Sigmoid colon (tissue), 7 donors: Measurements from ENCODE around the gene NADK. TPM values are rescaled to one million over a fixed set of nuclear protein-coding genes. Genes with fewer than 3 reads are reported as not detected.

Source experiments
- DNase-seq: peaks from one replicate; pipeline ENCODE4 v3.0.0-alpha.2; 2019
- H3K27ac ChIP-seq, 4 donors: fragments of 200-600 bp; sonication (generic); one replicate each; pipeline ENCODE4 v1.5.1; 2016 to 2019; ENCODE audit warnings: mild to moderate bottlenecking in 1 of 4
- H3K27me3 ChIP-seq, 3 donors: fragments of 200-600 bp; sonication (generic); one replicate each; pipeline ENCODE4 v1.5.1; 2019; ENCODE audit warnings: mild to moderate bottlenecking in 1 of 3
- H3K36me3 ChIP-seq, 4 donors: fragments of 200-600 bp; sonication (generic); one replicate each; pipeline ENCODE4 v1.5.1; 2016 to 2019
- H3K4me1 ChIP-seq, 4 donors: fragments of 200-600 bp; sonication (generic); one replicate each; pipeline ENCODE4 v1.5.1; 2017 to 2019
- H3K4me3 ChIP-seq, 4 donors: fragments of 200-600 bp; sonication (generic); one replicate each; pipeline ENCODE4 v1.5.1; 2017 to 2019; ENCODE audit warnings: mild to moderate bottlenecking in 2 of 4, moderate library complexity in 1 of 4
- H3K9me3 ChIP-seq, 4 donors: fragments of 200-600 bp in 3 of 4; sonication (generic) in 3 of 4; one replicate each; pipeline versions ENCODE4 v1.5.1 to v1.6.1; 2013 to 2019
- EP300 ChIP-seq, 4 donors: sonication (generic); formaldehyde crosslinking; IDR thresholded peaks; one replicate each; pipeline ENCODE4 v1.6.1; 2017; ENCODE audit warnings: antibody characterized with exemption in 4 of 4
- POLR2A ChIP-seq, 2 donors: fragments of 450-650 bp; IDR thresholded peaks; one replicate each; pipeline ENCODE4 v1.6.1; 2016; ENCODE audit warnings: antibody characterized with exemption in 2 of 2, mild to moderate bottlenecking in 2 of 2, moderate library complexity in 2 of 2
- POLR2AphosphoS5 ChIP-seq, 4 donors: sonication (generic); formaldehyde crosslinking; IDR thresholded peaks; one replicate each; pipeline ENCODE4 v1.6.1; 2017; ENCODE audit warnings: antibody characterized with exemption in 4 of 4
- WGBS, 2 donors: extraction: QIAGEN DNeasy Blood & Tissue Kit; methylation state at CpG; one replicate each; pipeline ENCODE4 v1.1.7; 2013; 5-methylcytosine and 5-hydroxymethylcytosine counted together
- intact Hi-C: fragments of 100-400 bp; cut with DNase I; formaldehyde crosslinking; loops from one replicate; pipeline ENCODE4 v1.15.1; 2023
- polyA plus RNA-seq, 3 donors: library from polyadenylated mRNA; stranded (reverse); fragments of 200-250 nt; gene quantifications; one replicate each; pipeline ENCODE4 v1.2.3, GENCODE V29; 2013
- total RNA-seq, 4 donors: library from RNA; depleted of rRNA; stranded (reverse); fragments of >200 nt; gene quantifications; one replicate each; pipeline ENCODE4 v1.1.0, GENCODE V29; 2016
- TF ChIP-seq, protein P1 (sequence below), 4 experiments: fragments of 450-650 bp in 3 of 4; fragments of 200-600 bp in 1 of 4; IDR thresholded peaks; one replicate each; pipeline ENCODE4 v1.5.1; 2016 to 2019; ENCODE audit warnings: antibody characterized with exemption in 4 of 4, mild to moderate bottlenecking in 3 of 4, moderate library complexity in 2 of 4
- donor health status: healthy with polysubstance abuse.
- donor health status: Bipolar disorder and iron deficiency.
- donor health status: healthy.

NADK gene
- total and polyA plus RNA-seq, 7 donors, result 34.9 to 121 (median 66.7) TPM

GRCh38 chr1:1819762-1820161 lies 41.5 kb upstream of the NADK start:
- H3K27me3 ChIP-seq, result no peaks in the 10 kb centered on the region
- TF ChIP-seq POLR2A (IDR thresholded peaks at IDR 0.05) (no peak), EP300 (IDR thresholded peaks at IDR 0.05) (no peak), POLR2AphosphoS5 (IDR thresholded peaks at IDR 0.05) (no peak)
- TF ChIP-seq, protein P1, sequence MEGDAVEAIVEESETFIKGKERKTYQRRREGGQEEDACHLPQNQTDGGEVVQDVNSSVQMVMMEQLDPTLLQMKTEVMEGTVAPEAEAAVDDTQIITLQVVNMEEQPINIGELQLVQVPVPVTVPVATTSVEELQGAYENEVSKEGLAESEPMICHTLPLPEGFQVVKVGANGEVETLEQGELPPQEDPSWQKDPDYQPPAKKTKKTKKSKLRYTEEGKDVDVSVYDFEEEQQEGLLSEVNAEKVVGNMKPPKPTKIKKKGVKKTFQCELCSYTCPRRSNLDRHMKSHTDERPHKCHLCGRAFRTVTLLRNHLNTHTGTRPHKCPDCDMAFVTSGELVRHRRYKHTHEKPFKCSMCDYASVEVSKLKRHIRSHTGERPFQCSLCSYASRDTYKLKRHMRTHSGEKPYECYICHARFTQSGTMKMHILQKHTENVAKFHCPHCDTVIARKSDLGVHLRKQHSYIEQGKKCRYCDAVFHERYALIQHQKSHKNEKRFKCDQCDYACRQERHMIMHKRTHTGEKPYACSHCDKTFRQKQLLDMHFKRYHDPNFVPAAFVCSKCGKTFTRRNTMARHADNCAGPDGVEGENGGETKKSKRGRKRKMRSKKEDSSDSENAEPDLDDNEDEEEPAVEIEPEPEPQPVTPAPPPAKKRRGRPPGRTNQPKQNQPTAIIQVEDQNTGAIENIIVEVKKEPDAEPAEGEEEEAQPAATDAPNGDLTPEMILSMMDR (IDR thresholded peaks at IDR 0.05), result no peak
- intact Hi-C loops, result no loop called here
- no peak overlapping the region for H3K4me3 ChIP-seq
- H3K9me3 ChIP-seq, result no peaks in the 10 kb centered on the region
- no peak overlapping the region for H3K27ac ChIP-seq
- DNase-seq, result no peak
- 98% methylated on average over 6 of the region's 6 CpGs for WGBS, 2 donors
- H3K36me3 ChIP-seq, result peaks cover 18 to 45% (median 19%) of the 10 kb centered on the region in 4 donors
- H3K4me1 ChIP-seq, result no peaks in the 10 kb centered on the region

DNA sequence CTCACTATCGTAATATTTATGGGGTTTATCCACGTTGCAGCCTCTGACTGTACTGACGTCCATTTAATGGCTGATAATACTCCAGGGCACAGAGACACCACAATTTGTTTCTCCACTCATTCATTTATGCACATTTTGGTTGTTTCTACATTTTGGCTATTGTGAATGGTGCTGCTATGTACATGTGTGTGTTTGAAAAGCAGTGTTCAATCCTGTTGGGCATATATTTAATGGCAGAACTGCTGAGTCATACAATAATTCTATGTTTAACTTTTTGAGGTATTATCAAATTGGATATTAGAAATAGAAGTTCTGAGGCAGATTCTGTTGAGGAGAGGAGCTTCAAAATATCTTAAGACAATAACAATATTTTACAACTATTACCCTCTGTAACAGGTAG lies 39.0 kb upstream of the NADK start:
- H3K36me3 ChIP-seq, result peaks cover 23 to 58% (median 33%) of the 10 kb centered on the region in 4 donors

DNA sequence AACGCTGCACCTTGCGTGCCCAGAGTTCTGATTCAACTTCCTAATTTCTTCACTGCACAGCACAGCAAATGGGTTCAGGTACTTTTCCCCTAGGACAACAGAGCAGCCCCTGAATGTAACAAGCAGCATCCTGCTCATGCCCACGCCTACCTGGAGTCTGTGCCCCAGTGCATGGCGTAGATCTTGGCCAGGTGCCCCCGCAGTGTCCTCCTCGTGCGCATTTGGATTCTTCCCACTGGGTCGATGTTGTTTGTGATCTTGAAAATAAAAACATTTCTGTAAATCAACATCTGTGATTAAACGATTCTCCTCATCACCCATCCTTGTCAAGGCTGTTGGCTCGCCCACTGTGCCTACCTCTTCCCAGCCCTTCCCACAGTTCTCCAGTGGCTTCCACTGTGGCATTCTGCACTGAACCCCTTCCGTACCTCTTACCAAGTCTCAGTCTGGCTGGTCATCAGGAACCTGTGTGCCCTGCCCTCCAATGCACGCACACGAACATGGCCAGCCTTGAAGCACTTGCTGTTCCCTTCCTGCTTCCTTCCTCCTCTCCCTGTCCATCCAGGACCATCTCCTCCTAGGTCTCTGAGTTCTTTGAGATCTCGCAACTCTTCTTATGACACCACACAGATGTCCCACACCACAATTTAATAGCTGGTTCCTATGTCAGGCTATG lies 37.5 kb upstream of the NADK start:
- intact Hi-C loops, result no loop called here
- Histone ChIP-seq H3K27ac (no peak overlapping the region), H3K27me3 (no peaks in the 10 kb centered on the region), H3K4me3 (no peak overlapping the region), H3K36me3 (peaks cover 23 to 70% (median 40%) of the 10 kb centered on the region in 4 donors), H3K4me1 (no peaks in the 10 kb centered on the region), H3K9me3 (no peaks in the 10 kb centered on the region)
- TF ChIP-seq POLR2A (IDR thresholded peaks at IDR 0.05), result no peak
- WGBS, 2 donors, result 94 to 95% methylated on average over 14 of the region's 14 CpGs
- DNase-seq, result no peak

More for the DNA sequence above, 39.0 kb upstream of the NADK start:
- no peak for TF ChIP-seq EP300 (IDR thresholded peaks at IDR 0.05)
- TF ChIP-seq POLR2A (IDR thresholded peaks at IDR 0.05), result no peak
- TF ChIP-seq POLR2AphosphoS5 (IDR thresholded peaks at IDR 0.05), result no peak
- TF ChIP-seq, protein P1 (IDR thresholded peaks at IDR 0.05), result no peak
- no peaks in the 10 kb centered on the region for H3K9me3 ChIP-seq
- intact Hi-C loops, result no loop called here
- no peak overlapping the region for H3K4me3 ChIP-seq
- DNase-seq, result no peak
- H3K27ac ChIP-seq, result no peak overlapping the region
- no peaks in the 10 kb centered on the region for H3K27me3 ChIP-seq
- no peaks in the 10 kb centered on the region for H3K4me1 ChIP-seq
- WGBS, 2 donors, result 74 to 81% methylated on average over 3 of the region's 3 CpGs

- H3K9me3 ChIP-seq, result no peaks in the 10 kb centered on the region
- intact Hi-C loops, result no loop called here
- 93 to 95% methylated on average over 6 of the region's 6 CpGs for WGBS, 2 donors
- H3K27me3 ChIP-seq, result no peaks in the 10 kb centered on the region
- H3K27ac ChIP-seq, result no peak overlapping the region
- H3K4me3 ChIP-seq, result no peak overlapping the region
- H3K36me3 ChIP-seq, result peaks cover 12 to 80% (median 35%) of the 10 kb centered on the region in 4 donors
- H3K4me1 ChIP-seq, result no peaks in the 10 kb centered on the region
- TF ChIP-seq POLR2A (IDR thresholded peaks at IDR 0.05) (no peak), EP300 (IDR thresholded peaks at IDR 0.05) (no peak), POLR2AphosphoS5 (IDR thresholded peaks at IDR 0.05) (no peak)
- TF ChIP-seq, protein P1 (IDR thresholded peaks at IDR 0.05), result no peak
- DNase-seq, result no peak
Measured at GRCh38 chr1:1809489-1809888, 31.2 kb upstream of the NADK start.

DNA sequence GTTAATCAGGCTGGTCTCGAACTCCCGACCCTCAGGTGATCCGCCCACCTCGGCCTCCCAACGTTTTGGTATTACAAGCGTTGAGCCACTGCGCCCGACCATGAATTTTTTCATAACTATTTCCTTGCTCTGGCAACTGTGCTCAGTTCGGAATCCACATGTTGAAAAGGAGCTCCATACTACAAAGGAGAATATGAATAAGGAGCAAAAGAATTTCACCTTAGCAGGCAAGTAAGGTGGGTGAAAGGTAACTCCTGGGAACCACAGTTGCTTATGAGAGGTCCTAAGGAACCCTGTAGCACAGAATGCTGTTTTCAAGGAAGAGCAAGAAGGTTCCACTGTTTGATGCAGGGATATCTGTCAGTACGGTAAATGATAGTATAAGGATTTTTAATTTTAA lies 29.9 kb upstream of the NADK start:
- Histone ChIP-seq H3K9me3 (no peaks in the 10 kb centered on the region), H3K27ac (no peak overlapping the region), H3K27me3 (no peaks in the 10 kb centered on the region), H3K4me3 (no peak overlapping the region), H3K4me1 (no peaks in the 10 kb centered on the region), H3K36me3 (peaks cover 8 to 80% (median 34%) of the 10 kb centered on the region in 4 donors)
- no peak for DNase-seq
- TF ChIP-seq POLR2A (IDR thresholded peaks at IDR 0.05) (no peak), EP300 (IDR thresholded peaks at IDR 0.05) (no peak), POLR2AphosphoS5 (IDR thresholded peaks at IDR 0.05) (no peak)
- TF ChIP-seq, protein P1 (IDR thresholded peaks at IDR 0.05), result no peak
- intact Hi-C loops, result no loop called here
- 96% methylated on average over 10 of the region's 10 CpGs for WGBS, 2 donors
